Ovary (tissue), 3 donors: ENCODE measurements around the gene GPR25.

Source experiments
- CTCF ChIP-seq, 3 donors: fragments of 450-650 bp in 2 of 3; fragments of 200-600 bp in 1 of 3; IDR thresholded peaks; one replicate each; pipeline versions ENCODE4 v1.5.1 to v1.8.0; 2016 to 2022; ENCODE audit warnings: antibody characterized with exemption in 3 of 3, mild to moderate bottlenecking in 1 of 3
- POLR2A ChIP-seq: fragments of 450-650 bp; IDR thresholded peaks from one replicate; pipeline ENCODE4 v1.6.1; 2017; ENCODE audit warnings: antibody characterized with exemption, mild to moderate bottlenecking, moderate library complexity
- donor health status: DM: no; HTN: no; CAD: no.

DNA sequence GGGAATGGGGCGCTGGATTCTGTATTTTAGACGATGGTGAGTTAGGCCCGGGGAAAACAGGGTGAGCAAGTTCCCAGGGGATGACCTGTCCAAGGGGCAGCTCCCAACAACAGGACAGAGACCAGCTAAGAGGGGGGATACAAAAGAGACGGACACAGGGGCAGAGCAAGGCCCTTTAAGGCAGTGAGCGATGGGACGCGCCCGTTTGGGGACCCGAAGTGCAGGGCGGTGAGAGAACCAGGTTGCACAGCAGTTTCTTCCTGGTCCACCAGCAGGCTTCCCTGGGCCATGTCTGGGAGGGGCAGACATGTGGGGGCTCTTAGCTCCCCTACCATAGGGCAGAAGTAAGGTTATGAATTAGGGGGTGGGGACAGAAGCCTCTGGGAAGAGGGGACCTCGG lies 43.9 kb downstream of the GPR25 start:
- TF ChIP-seq CTCF (IDR thresholded peaks at IDR 0.05) (no peak), POLR2A (no peak)
